PC-3 (cell line): ENCODE results near the gene LGR4.

Source experiments
- CTCF ChIP-seq: fragments of 300-600 bp; sonication (generic); conservative IDR thresholded peaks from 2 replicates; pipeline ENCODE4 v1.5.1; 2017; ENCODE audit warnings: antibody characterized with exemption, low read depth, mild to moderate bottlenecking, low read length
- EZH2 ChIP-seq: fragments of 300-600 bp; sonication (generic); IDR thresholded peaks from one replicate; pipeline ENCODE4 v1.6.1; 2017; ENCODE audit warnings: antibody characterized with exemption, mild to moderate bottlenecking, low read length; ENCODE audit not compliant: unreplicated experiment
- EZH2phosphoT487 ChIP-seq: fragments of 300-600 bp; sonication (generic); IDR thresholded peaks from 2 replicates; pipeline ENCODE4 v1.6.1; 2018; ENCODE audit warnings: mild to moderate bottlenecking, antibody characterized with exemption, low read length, borderline replicate concordance

GRCh38 chr11:27421819-27422494 lies 50.6 kb downstream of the LGR4 start:
- no peak for TF ChIP-seq CTCF
- no peak for TF ChIP-seq EZH2
- TF ChIP-seq EZH2phosphoT487: no peak
